HG03060 (cell line): ENCODE data around the gene NEK10.
A peak's percentile ranks its signal among the peaks of the same experiment; 100 is the strongest.

Experiments used
- ATAC-seq: cut with Tn5 transposase; IDR thresholded peaks from one replicate; pipeline ENCODE4 v1.9.1; 2021; ENCODE audit warnings: low read depth, moderate number of reproducible peaks; ENCODE audit not compliant: unreplicated experiment

NEK10 gene

GRCh38 chr3:27127195-27127594 lies 242.0 kb downstream of the NEK10 start:
- no peak for ATAC-seq

GRCh38 chr3:27125821-27126501 lies 243.2 kb downstream of the NEK10 start:
- ATAC-seq: no peak

GRCh38 chr3:27119639-27120038 lies 249.5 kb downstream of the NEK10 start:
- ATAC-seq: no peak

GRCh38 chr3:27115352-27115751 lies 253.8 kb downstream of the NEK10 start:
- ATAC-seq: no peak

- ATAC-seq: no peak
Measured at GRCh38 chr3:27114684-27115083, 254.5 kb downstream of the NEK10 start.

- ATAC-seq: no peak
Measured at GRCh38 chr3:27114129-27114528, 255.1 kb downstream of the NEK10 start.

GRCh38 chr3:27110020-27110419 lies 259.2 kb downstream of the NEK10 start:
- ATAC-seq: no peak

- ATAC-seq: no peak
Measured at GRCh38 chr3:27108322-27108721, 260.9 kb downstream of the NEK10 start.

GRCh38 chr3:27105904-27106303 lies 263.3 kb downstream of the NEK10 start:
- no peak for ATAC-seq

- no peak for ATAC-seq
Measured at GRCh38 chr3:27097182-27097581, 272.0 kb downstream of the NEK10 start.

- peak; percentile 32 for ATAC-seq
Measured at GRCh38 chr3:27095553-27096222, 273.5 kb downstream of the NEK10 start.

- no peak for ATAC-seq
Measured at GRCh38 chr3:27094721-27095120, 274.5 kb downstream of the NEK10 start.

- ATAC-seq: no peak
Measured at GRCh38 chr3:27093771-27094170, 275.4 kb downstream of the NEK10 start.

GRCh38 chr3:27090275-27091041 lies 278.7 kb downstream of the NEK10 start:
- ATAC-seq: no peak

- no peak for ATAC-seq
Measured at GRCh38 chr3:27089645-27090044, 279.5 kb downstream of the NEK10 start.

GRCh38 chr3:27089068-27089467 lies 280.1 kb downstream of the NEK10 start:
- no peak for ATAC-seq

- no peak for ATAC-seq
Measured at GRCh38 chr3:27085829-27086730, 283.1 kb downstream of the NEK10 start.

GRCh38 chr3:27081992-27082607 lies 287.1 kb downstream of the NEK10 start:
- ATAC-seq: no peak

- no peak for ATAC-seq
Measured at GRCh38 chr3:27081566-27081965, 287.6 kb downstream of the NEK10 start.

GRCh38 chr3:27080258-27080525 lies 289.0 kb downstream of the NEK10 start:
- ATAC-seq: no peak
